ENCODE results near the gene RCSD1. TPM values are rescaled to one million over a fixed set of nuclear protein-coding genes. Genes with fewer than 3 reads are reported as not detected.

Gene RCSD1
- total and polyA plus RNA-seq, 2 experiments from 2014 or later, result 0.77 to 0.80 TPM

- Histone ChIP-seq H3K79me2 (no peaks in the 10 kb centered on the region), H3K4me1 (ENCODE audit: insufficient read depth) (no peaks in the 10 kb centered on the region), H4K20me1 (ENCODE audit: insufficient read depth, poor library complexity, severe bottlenecking) (no peaks in the 10 kb centered on the region), H3K9me2 (replicated peaks; ENCODE audit: insufficient read depth) (no peaks in the 10 kb centered on the region), H2AFZ (no peak overlapping the region), H3K4me3 (no peak overlapping the region), H3K4me2 (no peak overlapping the region), H3K36me3 (replicated peaks; ENCODE audit: insufficient read depth, low read depth) (no peaks in the 10 kb centered on the region), H3K9me3 (ENCODE audit: low read depth) (no peaks in the 10 kb centered on the region), H3K27ac (no peak overlapping the region), H3K27me3 (no peaks in the 10 kb centered on the region)
- 84% methylated on average over 3 of the region's 3 CpGs for WGBS (ENCODE audit: low lambda C conversion rate, missing lambda C conversion rate)
- TF ChIP-seq, protein P1, sequence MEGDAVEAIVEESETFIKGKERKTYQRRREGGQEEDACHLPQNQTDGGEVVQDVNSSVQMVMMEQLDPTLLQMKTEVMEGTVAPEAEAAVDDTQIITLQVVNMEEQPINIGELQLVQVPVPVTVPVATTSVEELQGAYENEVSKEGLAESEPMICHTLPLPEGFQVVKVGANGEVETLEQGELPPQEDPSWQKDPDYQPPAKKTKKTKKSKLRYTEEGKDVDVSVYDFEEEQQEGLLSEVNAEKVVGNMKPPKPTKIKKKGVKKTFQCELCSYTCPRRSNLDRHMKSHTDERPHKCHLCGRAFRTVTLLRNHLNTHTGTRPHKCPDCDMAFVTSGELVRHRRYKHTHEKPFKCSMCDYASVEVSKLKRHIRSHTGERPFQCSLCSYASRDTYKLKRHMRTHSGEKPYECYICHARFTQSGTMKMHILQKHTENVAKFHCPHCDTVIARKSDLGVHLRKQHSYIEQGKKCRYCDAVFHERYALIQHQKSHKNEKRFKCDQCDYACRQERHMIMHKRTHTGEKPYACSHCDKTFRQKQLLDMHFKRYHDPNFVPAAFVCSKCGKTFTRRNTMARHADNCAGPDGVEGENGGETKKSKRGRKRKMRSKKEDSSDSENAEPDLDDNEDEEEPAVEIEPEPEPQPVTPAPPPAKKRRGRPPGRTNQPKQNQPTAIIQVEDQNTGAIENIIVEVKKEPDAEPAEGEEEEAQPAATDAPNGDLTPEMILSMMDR (IDR thresholded peaks at IDR 0.05; ENCODE audit: poor library complexity), result no peak
- TF ChIP-seq EZH2phosphoT487 (IDR thresholded peaks at IDR 0.05; ENCODE audit: low read depth, severe bottlenecking, unreplicated experiment) (no peak), EZH2 (IDR thresholded peaks at IDR 0.05; ENCODE audit: borderline replicate concordance) (no peak)
- DNase-seq (ENCODE audit: low spot score), result no peak
These were observed 78.9 kb downstream of the RCSD1 start for GRCh38 chr1:167708940-167709389.

GRCh38 chr1:167710836-167711235 is 80.8 kb downstream of the RCSD1 start:
- no peaks in the 10 kb centered on the region for H3K36me3 ChIP-seq (replicated peaks; ENCODE audit: insufficient read depth, low read depth)
- H3K4me2 ChIP-seq, result no peak overlapping the region
- no peaks in the 10 kb centered on the region for H4K20me1 ChIP-seq (ENCODE audit: insufficient read depth, poor library complexity, severe bottlenecking)
- DNase-seq (ENCODE audit: low spot score), result no peak
- no peaks in the 10 kb centered on the region for H3K9me3 ChIP-seq (ENCODE audit: low read depth)
- 94% methylated on average over 1 of the region's 1 CpG for WGBS (ENCODE audit: low lambda C conversion rate, missing lambda C conversion rate)
- no peak overlapping the region for H3K4me3 ChIP-seq
- H3K79me2 ChIP-seq, result no peaks in the 10 kb centered on the region
- H3K4me1 ChIP-seq (ENCODE audit: insufficient read depth), result no peaks in the 10 kb centered on the region
- TF ChIP-seq, protein P1 (IDR thresholded peaks at IDR 0.05; ENCODE audit: poor library complexity), result no peak
- TF ChIP-seq EZH2phosphoT487 (IDR thresholded peaks at IDR 0.05; ENCODE audit: low read depth, severe bottlenecking, unreplicated experiment) (no peak), EZH2 (IDR thresholded peaks at IDR 0.05; ENCODE audit: borderline replicate concordance) (no peak)
- no peak overlapping the region for H3K27ac ChIP-seq
- no peaks in the 10 kb centered on the region for H3K27me3 ChIP-seq
- no peaks in the 10 kb centered on the region for H3K9me2 ChIP-seq (replicated peaks; ENCODE audit: insufficient read depth)
- H2AFZ ChIP-seq, result no peak overlapping the region

DNA sequence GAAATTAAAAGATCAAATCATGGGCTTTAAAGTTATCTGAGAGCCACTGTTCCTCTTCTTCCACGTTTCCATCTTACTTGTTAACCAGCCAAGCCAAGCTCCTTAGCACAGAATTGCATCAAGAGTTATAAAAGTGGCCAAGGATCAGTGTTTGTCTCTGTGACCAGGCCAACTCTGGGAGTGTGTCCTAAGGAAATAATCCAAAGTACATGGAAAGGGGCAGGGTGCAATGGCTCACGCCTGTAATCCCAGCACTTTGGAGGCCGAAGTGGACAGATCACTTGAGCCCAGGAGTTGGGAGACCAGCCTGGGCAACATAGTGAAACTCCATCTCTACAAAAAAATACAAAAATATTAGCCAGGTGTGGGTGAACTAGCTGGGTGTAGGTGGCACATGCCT is 81.8 kb downstream of the RCSD1 start:
- H3K9me3 ChIP-seq (ENCODE audit: low read depth), result no peaks in the 10 kb centered on the region
- no peak overlapping the region for H3K4me3 ChIP-seq
- H4K20me1 ChIP-seq (ENCODE audit: insufficient read depth, poor library complexity, severe bottlenecking), result no peaks in the 10 kb centered on the region
- H3K79me2 ChIP-seq, result no peaks in the 10 kb centered on the region
- H2AFZ ChIP-seq, result no peak overlapping the region
- TF ChIP-seq EZH2phosphoT487 (IDR thresholded peaks at IDR 0.05; ENCODE audit: low read depth, severe bottlenecking, unreplicated experiment) (no peak), EZH2 (IDR thresholded peaks at IDR 0.05; ENCODE audit: borderline replicate concordance) (no peak)
- TF ChIP-seq, protein P1 (IDR thresholded peaks at IDR 0.05; ENCODE audit: poor library complexity), result no peak
- H3K9me2 ChIP-seq (replicated peaks; ENCODE audit: insufficient read depth), result no peaks in the 10 kb centered on the region
- peak; percentile 36 for DNase-seq (ENCODE audit: low spot score)
- no peak overlapping the region for H3K4me2 ChIP-seq
- 83% methylated on average over 3 of the region's 3 CpGs for WGBS (ENCODE audit: low lambda C conversion rate, missing lambda C conversion rate)
- no peaks in the 10 kb centered on the region for H3K36me3 ChIP-seq (replicated peaks; ENCODE audit: insufficient read depth, low read depth)
- no peak overlapping the region for H3K27ac ChIP-seq
- no peaks in the 10 kb centered on the region for H3K4me1 ChIP-seq (ENCODE audit: insufficient read depth)
- H3K27me3 ChIP-seq, result no peaks in the 10 kb centered on the region

Data from hepatocyte (in vitro differentiated cells).